NCI-H1048 (cell line): ENCODE data around the gene JHY.
"Not testable (repeated sequence)": the region's sequence is repeated elsewhere in the genome, so short reads cannot be mapped to it uniquely, and the experiment has no call there.

Experiments used
- DNase-seq: peaks from one replicate; lab custom pipeline; 2025; lab: John Stamatoyannopoulos, UW

The JHY gene

GRCh38 chr11:122882189-122882856 is at the start of gene JHY:
Gene JHY, plus strand, starts transcription at chr11:122882759. Its CDS starts 3,091 bp downstream, at chr11:122885850.
- no peak for DNase-seq

GRCh38 chr11:122833846-122834464 is 48.6 kb upstream of the JHY start:
- no peak for DNase-seq

- DNase-seq = no peak
Measured at GRCh38 chr11:122836916-122837315, 45.6 kb upstream of the JHY start.

GRCh38 chr11:122837528-122838346 is 44.8 kb upstream of the JHY start:
- no peak for DNase-seq

GRCh38 chr11:122843281-122844141 is 39.0 kb upstream of the JHY start:
- no peak for DNase-seq

- no peak for DNase-seq
Measured at GRCh38 chr11:122847466-122847865, 35.1 kb upstream of the JHY start.

- DNase-seq = no peak
Measured at GRCh38 chr11:122848186-122848585, 34.4 kb upstream of the JHY start.

GRCh38 chr11:122850076-122850631 is 32.4 kb upstream of the JHY start:
- no peak for DNase-seq

- DNase-seq = no peak
Measured at GRCh38 chr11:122851366-122851966, 31.1 kb upstream of the JHY start.

- DNase-seq = no peak
Measured at GRCh38 chr11:122852074-122852795, 30.3 kb upstream of the JHY start.

- no peak for DNase-seq
Measured at GRCh38 chr11:122852796-122853160, 29.8 kb upstream of the JHY start.

- no peak for DNase-seq
Measured at GRCh38 chr11:122853261-122853660, 29.3 kb upstream of the JHY start.

- DNase-seq = no peak
Measured at GRCh38 chr11:122853971-122854446, 28.6 kb upstream of the JHY start.

GRCh38 chr11:122861631-122862030 is 20.9 kb upstream of the JHY start:
- no peak for DNase-seq

- DNase-seq = no peak
Measured at GRCh38 chr11:122862091-122862490, 20.5 kb upstream of the JHY start.

GRCh38 chr11:122863154-122863553 is 19.4 kb upstream of the JHY start:
- not testable (repeated sequence) for DNase-seq

GRCh38 chr11:122863704-122864326 is 18.7 kb upstream of the JHY start:
- no peak for DNase-seq

GRCh38 chr11:122864386-122865115 is 18.0 kb upstream of the JHY start:
- DNase-seq = no peak

- DNase-seq = no peak
Measured at GRCh38 chr11:122869622-122870021, 12.9 kb upstream of the JHY start.
